ENCODE data around the gene CTCF.

GRCh38 chr16:67562526-67562917 lies at the start of gene CTCF:
- no peak for TF ChIP-seq CTCF (IDR thresholded peaks at IDR 0.05)
- no peak for TF ChIP-seq POLR2A (IDR thresholded peaks at IDR 0.05)

Measured in lower leg skin (tissue), 3 donors.